HCT116 (cell line): Measurements from ENCODE around the gene SURF6.

ENCODE experiments used
- EGR1 ChIP-seq: IDR thresholded peaks from 2 replicates; pipeline ENCODE4 v1.6.1; 2012; ENCODE audit warnings: low read depth
- EZH2 ChIP-seq: fragments of 200-600 bp; sonication (generic); IDR thresholded peaks from 2 replicates; pipeline ENCODE4 v1.6.1; 2017; ENCODE audit warnings: antibody characterized with exemption, mixed run types
- EZH2phosphoT487 ChIP-seq: fragments of 200-600 bp; IDR thresholded peaks from 2 replicates; pipeline ENCODE4 v1.6.1; 2018; ENCODE audit warnings: antibody characterized with exemption, borderline replicate concordance
- POLR2A ChIP-seq: IDR thresholded peaks from 2 replicates; pipeline ENCODE4 v1.7.0; 2011; ENCODE audit warnings: borderline replicate concordance; ENCODE audit not compliant: insufficient read depth, insufficient read length; ENCODE audit errors: extremely low read depth
- POLR2AphosphoS5 ChIP-seq: IDR thresholded peaks from 2 replicates; pipeline ENCODE4 v1.6.1; 2011; ENCODE audit warnings: mild to moderate bottlenecking, low read depth, low read length, moderate library complexity
- RAD21 ChIP-seq: IDR thresholded peaks from 2 replicates; pipeline ENCODE4 v1.6.1; 2012; ENCODE audit warnings: low read depth, mild to moderate bottlenecking
- SIN3A ChIP-seq: IDR thresholded peaks from 2 replicates; pipeline ENCODE4 v1.6.1; 2012; ENCODE audit warnings: low read depth
- SP1 ChIP-seq: IDR thresholded peaks from 2 replicates; pipeline ENCODE4 v1.6.1; 2012; ENCODE audit warnings: low read depth
- TCF7L2 ChIP-seq: IDR thresholded peaks from 2 replicates; pipeline ENCODE4 v1.7.0; 2011; ENCODE audit warnings: borderline replicate concordance, inconsistent platforms; ENCODE audit not compliant: insufficient read depth, insufficient read length; ENCODE audit errors: extremely low read depth
- YY1 ChIP-seq: IDR thresholded peaks from 2 replicates; pipeline ENCODE4 v1.6.1; 2011; ENCODE audit warnings: low read length, low read depth, moderate library complexity, mild to moderate bottlenecking; ENCODE audit not compliant: insufficient replicate concordance; ENCODE audit errors: extremely low read depth
- TF ChIP-seq, protein P1 (sequence below), 3 experiments: fragments of 200-600 bp in 1 of 3; sonication (generic) in 1 of 3; IDR thresholded peaks in 2 of 3; conservative IDR thresholded peaks in 1 of 3; 2 replicates each; pipeline ENCODE4 v1.5.1; 2012 to 2017; ENCODE audit warnings: low read depth in 2 of 3, low read length in 2 of 3, antibody characterized with exemption in 1 of 3, borderline replicate concordance in 1 of 3, control low read depth in 1 of 3, mild to moderate bottlenecking in 1 of 3, mixed read lengths in 1 of 3, mixed run types in 1 of 3, moderate library complexity in 1 of 3; ENCODE audit not compliant: insufficient read depth in 1 of 3
- TF ChIP-seq, protein P2 (sequence below): IDR thresholded peaks from 2 replicates; pipeline ENCODE4 v1.6.1; 2011; ENCODE audit warnings: mild to moderate bottlenecking, low read length, moderate library complexity; ENCODE audit not compliant: insufficient replicate concordance; ENCODE audit errors: extremely low read depth
- TF ChIP-seq, protein P3 (sequence below): IDR thresholded peaks from 2 replicates; pipeline ENCODE4 v1.6.1; 2012
- TF ChIP-seq, protein P4 (sequence below): IDR thresholded peaks from 2 replicates; pipeline ENCODE4 v1.6.1; 2012; ENCODE audit warnings: low read depth

DNA sequence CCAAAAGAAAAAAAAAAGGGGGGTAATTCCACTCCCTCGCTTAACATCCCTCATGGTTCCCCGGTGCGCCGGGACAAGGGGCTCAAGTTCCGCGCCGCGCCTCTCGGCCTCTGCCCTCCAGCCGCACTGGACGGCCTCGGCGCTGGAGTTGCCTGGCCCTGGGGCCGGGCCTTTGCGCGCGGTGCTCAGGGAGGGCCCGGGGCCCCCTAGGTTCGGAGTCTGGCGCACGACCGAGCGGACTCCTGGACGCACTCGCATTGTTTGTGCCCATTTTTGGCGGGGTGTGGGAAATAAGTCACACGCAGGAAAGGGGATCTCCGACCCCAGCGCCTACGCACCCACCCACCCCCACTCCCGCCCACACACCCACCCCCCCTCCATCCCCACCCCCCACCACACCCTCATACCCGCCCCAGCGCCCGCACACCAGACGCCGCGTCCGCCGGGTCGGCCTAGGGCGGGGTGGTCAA, 11.6 kb upstream of the SURF6 start:
- no peak for TF ChIP-seq EZH2
- no peak for TF ChIP-seq SIN3A
- TF ChIP-seq, protein P1, sequence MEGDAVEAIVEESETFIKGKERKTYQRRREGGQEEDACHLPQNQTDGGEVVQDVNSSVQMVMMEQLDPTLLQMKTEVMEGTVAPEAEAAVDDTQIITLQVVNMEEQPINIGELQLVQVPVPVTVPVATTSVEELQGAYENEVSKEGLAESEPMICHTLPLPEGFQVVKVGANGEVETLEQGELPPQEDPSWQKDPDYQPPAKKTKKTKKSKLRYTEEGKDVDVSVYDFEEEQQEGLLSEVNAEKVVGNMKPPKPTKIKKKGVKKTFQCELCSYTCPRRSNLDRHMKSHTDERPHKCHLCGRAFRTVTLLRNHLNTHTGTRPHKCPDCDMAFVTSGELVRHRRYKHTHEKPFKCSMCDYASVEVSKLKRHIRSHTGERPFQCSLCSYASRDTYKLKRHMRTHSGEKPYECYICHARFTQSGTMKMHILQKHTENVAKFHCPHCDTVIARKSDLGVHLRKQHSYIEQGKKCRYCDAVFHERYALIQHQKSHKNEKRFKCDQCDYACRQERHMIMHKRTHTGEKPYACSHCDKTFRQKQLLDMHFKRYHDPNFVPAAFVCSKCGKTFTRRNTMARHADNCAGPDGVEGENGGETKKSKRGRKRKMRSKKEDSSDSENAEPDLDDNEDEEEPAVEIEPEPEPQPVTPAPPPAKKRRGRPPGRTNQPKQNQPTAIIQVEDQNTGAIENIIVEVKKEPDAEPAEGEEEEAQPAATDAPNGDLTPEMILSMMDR (IDR thresholded peaks at IDR 0.05 in 2 of 3, conservative IDR thresholded peaks at IDR 0.05 in 1 of 3; ENCODE audit: borderline replicate concordance in 1 of 3, insufficient read depth in 1 of 3, low read depth in 2 of 3, low read length in 2 of 3) = no peak
- TF ChIP-seq POLR2A = no peak
- TF ChIP-seq, protein P2, sequence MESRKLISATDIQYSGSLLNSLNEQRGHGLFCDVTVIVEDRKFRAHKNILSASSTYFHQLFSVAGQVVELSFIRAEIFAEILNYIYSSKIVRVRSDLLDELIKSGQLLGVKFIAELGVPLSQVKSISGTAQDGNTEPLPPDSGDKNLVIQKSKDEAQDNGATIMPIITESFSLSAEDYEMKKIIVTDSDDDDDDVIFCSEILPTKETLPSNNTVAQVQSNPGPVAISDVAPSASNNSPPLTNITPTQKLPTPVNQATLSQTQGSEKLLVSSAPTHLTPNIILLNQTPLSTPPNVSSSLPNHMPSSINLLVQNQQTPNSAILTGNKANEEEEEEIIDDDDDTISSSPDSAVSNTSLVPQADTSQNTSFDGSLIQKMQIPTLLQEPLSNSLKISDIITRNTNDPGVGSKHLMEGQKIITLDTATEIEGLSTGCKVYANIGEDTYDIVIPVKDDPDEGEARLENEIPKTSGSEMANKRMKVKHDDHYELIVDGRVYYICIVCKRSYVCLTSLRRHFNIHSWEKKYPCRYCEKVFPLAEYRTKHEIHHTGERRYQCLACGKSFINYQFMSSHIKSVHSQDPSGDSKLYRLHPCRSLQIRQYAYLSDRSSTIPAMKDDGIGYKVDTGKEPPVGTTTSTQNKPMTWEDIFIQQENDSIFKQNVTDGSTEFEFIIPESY = no peak
- TF ChIP-seq POLR2AphosphoS5 = no peak
- TF ChIP-seq, protein P3, sequence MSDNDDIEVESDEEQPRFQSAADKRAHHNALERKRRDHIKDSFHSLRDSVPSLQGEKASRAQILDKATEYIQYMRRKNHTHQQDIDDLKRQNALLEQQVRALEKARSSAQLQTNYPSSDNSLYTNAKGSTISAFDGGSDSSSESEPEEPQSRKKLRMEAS = no peak
- TF ChIP-seq EZH2phosphoT487 = no peak
- no peak for TF ChIP-seq TCF7L2
- no peak for TF ChIP-seq EGR1
- TF ChIP-seq RAD21 = no peak
- TF ChIP-seq SP1 = no peak
- TF ChIP-seq YY1 = no peak
- TF ChIP-seq, protein P4, sequence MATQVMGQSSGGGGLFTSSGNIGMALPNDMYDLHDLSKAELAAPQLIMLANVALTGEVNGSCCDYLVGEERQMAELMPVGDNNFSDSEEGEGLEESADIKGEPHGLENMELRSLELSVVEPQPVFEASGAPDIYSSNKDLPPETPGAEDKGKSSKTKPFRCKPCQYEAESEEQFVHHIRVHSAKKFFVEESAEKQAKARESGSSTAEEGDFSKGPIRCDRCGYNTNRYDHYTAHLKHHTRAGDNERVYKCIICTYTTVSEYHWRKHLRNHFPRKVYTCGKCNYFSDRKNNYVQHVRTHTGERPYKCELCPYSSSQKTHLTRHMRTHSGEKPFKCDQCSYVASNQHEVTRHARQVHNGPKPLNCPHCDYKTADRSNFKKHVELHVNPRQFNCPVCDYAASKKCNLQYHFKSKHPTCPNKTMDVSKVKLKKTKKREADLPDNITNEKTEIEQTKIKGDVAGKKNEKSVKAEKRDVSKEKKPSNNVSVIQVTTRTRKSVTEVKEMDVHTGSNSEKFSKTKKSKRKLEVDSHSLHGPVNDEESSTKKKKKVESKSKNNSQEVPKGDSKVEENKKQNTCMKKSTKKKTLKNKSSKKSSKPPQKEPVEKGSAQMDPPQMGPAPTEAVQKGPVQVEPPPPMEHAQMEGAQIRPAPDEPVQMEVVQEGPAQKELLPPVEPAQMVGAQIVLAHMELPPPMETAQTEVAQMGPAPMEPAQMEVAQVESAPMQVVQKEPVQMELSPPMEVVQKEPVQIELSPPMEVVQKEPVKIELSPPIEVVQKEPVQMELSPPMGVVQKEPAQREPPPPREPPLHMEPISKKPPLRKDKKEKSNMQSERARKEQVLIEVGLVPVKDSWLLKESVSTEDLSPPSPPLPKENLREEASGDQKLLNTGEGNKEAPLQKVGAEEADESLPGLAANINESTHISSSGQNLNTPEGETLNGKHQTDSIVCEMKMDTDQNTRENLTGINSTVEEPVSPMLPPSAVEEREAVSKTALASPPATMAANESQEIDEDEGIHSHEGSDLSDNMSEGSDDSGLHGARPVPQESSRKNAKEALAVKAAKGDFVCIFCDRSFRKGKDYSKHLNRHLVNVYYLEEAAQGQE = no peak
